SK-N-SH (cell line): ENCODE measurements around the gene PIP5KL1. TPM values are rescaled to one million over a fixed set of nuclear protein-coding genes. Genes with fewer than 3 reads are reported as not detected.
A peak's percentile ranks its signal among the peaks of the same experiment; 100 is the strongest.

ENCODE experiments used
- CTCF ChIA-PET: fragments of 300-600, 350-600 bp; formaldehyde crosslinking; extraction: SDS; loops from one replicate; lab custom pipeline; 2021; lab: Yijun Ruan, JAX
- POLR2A ChIA-PET: fragments of 350-600 bp; sonication (Branson Sonifier 250); formaldehyde crosslinking; extraction: SDS; loops from one replicate; lab custom pipeline; 2020; ENCODE audit warnings: antibody characterized with exemption, inconsistent platforms; lab: Yijun Ruan, JAX
- DNase-seq: peaks from one replicate; pipeline ENCODE4 v3.0.0; 2012
- H2AFZ ChIP-seq: fragments of 200-600 bp; sonication (generic); 2 replicates; pipeline ENCODE4 v1.8.1; 2016; ENCODE audit warnings: antibody characterized with exemption, mild to moderate bottlenecking, low read depth
- H3F3A ChIP-seq: fragments of 200-600 bp; sonication (generic); replicated peaks from 2 replicates; pipeline ENCODE3; 2016; ENCODE audit warnings: antibody characterized with exemption, mild to moderate bottlenecking; ENCODE audit not compliant: insufficient read depth
- H3K27ac ChIP-seq, 2 experiments: fragments of 200-500 bp in 1 of 2; fragments of 200-600 bp in 1 of 2; sonication (Bioruptor generic) in 1 of 2; sonication (generic), shearing (Covaris generic) in 1 of 2; 2 replicates each; pipeline versions ENCODE4 v1.5.1 to v1.6.1; 2014 to 2016; ENCODE audit warnings: low read depth in 2 of 2, inconsistent platforms in 1 of 2, low read length in 1 of 2, mild to moderate bottlenecking in 1 of 2, mixed read lengths in 1 of 2
- H3K27me3 ChIP-seq: fragments of 200-600 bp; sonication (generic), shearing (Covaris generic); 2 replicates; pipeline ENCODE4 v1.6.1; 2016; ENCODE audit warnings: mixed run types; ENCODE audit not compliant: insufficient read depth
- H3K36me3 ChIP-seq, 2 experiments: fragments of 200-500 bp in 1 of 2; fragments of 200-600 bp in 1 of 2; sonication (Bioruptor generic) in 1 of 2; sonication (generic) in 1 of 2; replicated peaks in 1 of 2; 2 replicates each; pipeline versions ENCODE3 to v1.5.1; 2014 to 2016; ENCODE audit warnings: low read length in 1 of 2, mild to moderate bottlenecking in 1 of 2; ENCODE audit not compliant: insufficient read depth in 2 of 2, control insufficient read depth in 1 of 2
- H3K4me1 ChIP-seq, 2 experiments: fragments of 200-500 bp in 1 of 2; fragments of 200-600 bp in 1 of 2; sonication (Bioruptor generic) in 1 of 2; sonication (generic), shearing (Covaris generic) in 1 of 2; 2 replicates each; pipeline versions ENCODE4 v1.5.1 to v1.6.1; 2014 to 2016; ENCODE audit warnings: low read depth in 1 of 2, low read length in 1 of 2, mixed run types in 1 of 2; ENCODE audit not compliant: insufficient read depth in 2 of 2, control insufficient read depth in 1 of 2
- H3K4me2 ChIP-seq: fragments of 200-600 bp; sonication (generic), shearing (Covaris generic); 2 replicates; pipeline ENCODE4 v1.6.1; 2017; ENCODE audit warnings: mixed run types
- H3K4me3 ChIP-seq, 2 experiments: fragments of 200-500 bp in 1 of 2; fragments of 200-600 bp in 1 of 2; sonication (Bioruptor generic) in 1 of 2; sonication (generic), shearing (Covaris generic) in 1 of 2; 2 replicates each; pipeline versions ENCODE4 v1.5.1 to v1.8.1; 2014 to 2016; ENCODE audit warnings: low read depth in 2 of 2, inconsistent platforms in 1 of 2, low read length in 1 of 2, mild to moderate bottlenecking in 1 of 2, mixed read lengths in 1 of 2, moderate library complexity in 1 of 2
- H3K79me2 ChIP-seq: fragments of 200-600 bp; sonication (generic); 2 replicates; pipeline ENCODE4 v1.8.1; 2017; ENCODE audit warnings: mild to moderate bottlenecking; ENCODE audit not compliant: insufficient read depth
- H3K9ac ChIP-seq: fragments of 200-600 bp; sonication (generic); 2 replicates; pipeline ENCODE4 v1.6.1; 2017; ENCODE audit warnings: mixed run types
- H3K9me2 ChIP-seq: fragments of 200-600 bp; sonication (generic); 2 replicates; pipeline ENCODE4 v1.6.1; 2017; ENCODE audit warnings: mixed run types
- H3K9me3 ChIP-seq: fragments of 200-600 bp; sonication (generic); 2 replicates; pipeline ENCODE4 v1.6.1; 2017; ENCODE audit warnings: mixed run types, mild to moderate bottlenecking, moderate library complexity
- H4K20me1 ChIP-seq: fragments of 200-600 bp; sonication (generic); 2 replicates; pipeline ENCODE4 v1.6.1; 2017; ENCODE audit warnings: mild to moderate bottlenecking, mixed run types; ENCODE audit not compliant: insufficient read depth
- FOXJ3 ChIP-seq: sonication (generic); formaldehyde crosslinking; IDR thresholded peaks from 2 replicates; pipeline ENCODE4 v1.5.1; 2020; ENCODE audit warnings: mild to moderate bottlenecking, missing genetic modification reagents
- GATA2 ChIP-seq: sonication (generic); formaldehyde crosslinking; IDR thresholded peaks from 2 replicates; pipeline ENCODE4 v1.5.0; 2020; ENCODE audit warnings: mild to moderate bottlenecking, missing genetic modification reagents
- NRF1 ChIP-seq: IDR thresholded peaks from 2 replicates; pipeline ENCODE4 v1.6.1; 2012; ENCODE audit warnings: low read depth, mild to moderate bottlenecking, low read length
- SMC3 ChIP-seq: IDR thresholded peaks from 2 replicates; pipeline ENCODE4 v1.6.1; 2012; ENCODE audit warnings: low read depth, low read length, improper control_type of control experiment
- YY1 ChIP-seq: IDR thresholded peaks from 2 replicates; pipeline ENCODE4 v1.4.0; 2012; ENCODE audit warnings: low read depth, mild to moderate bottlenecking
- WGBS: methylation state at CpG from one replicate; pipeline ENCODE4 v1.1.6; 2017; ENCODE audit warnings: low lambda C conversion rate; 5-methylcytosine and 5-hydroxymethylcytosine counted together
- polyA plus RNA-seq, 3 experiments: library from polyadenylated mRNA; depleted of rRNA; stranded (reverse); fragments of >200 nt; gene quantifications; 2 replicates each; pipeline ENCODE4 v1.2.3, GENCODE V29; 2012
- TF ChIP-seq, protein P1 (sequence below): IDR thresholded peaks from 2 replicates; pipeline ENCODE4 v1.4.0; 2012; ENCODE audit warnings: low read depth, borderline replicate concordance
- TF ChIP-seq, protein P2 (sequence below): fragments of 200-600 bp; sonication (generic); IDR thresholded peaks from 2 replicates; pipeline ENCODE4 v1.6.1; 2017; ENCODE audit warnings: antibody characterized with exemption, mild to moderate bottlenecking, moderate library complexity

Gene PIP5KL1
- polyA plus RNA-seq, 1 of the 3 experiments (the other 2 are of a cell fraction): 4.0 TPM

DNA sequence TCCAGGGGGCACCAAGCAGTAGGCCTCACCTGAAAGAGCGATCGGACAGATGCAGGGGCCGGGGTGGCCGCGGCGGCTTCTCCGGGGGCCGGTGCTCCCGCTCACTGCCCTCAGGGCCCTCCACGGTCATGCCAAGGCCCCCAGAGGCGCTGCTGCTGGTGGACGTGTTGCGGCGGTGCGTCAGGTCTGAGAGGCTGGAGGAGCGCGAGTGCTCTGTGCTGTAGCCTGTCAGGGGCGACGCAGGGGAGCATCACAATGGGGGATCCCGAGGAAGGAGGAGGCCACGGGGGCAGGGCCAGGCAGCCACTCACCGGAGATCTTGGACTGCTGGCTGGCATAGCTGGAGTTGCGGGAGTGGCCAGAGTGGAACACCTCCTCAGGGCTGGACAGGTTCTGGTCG is 14.8 kb upstream of the PIP5KL1 start:
- H3F3A ChIP-seq: peaks cover 3% of the 10 kb centered on the region
- no peaks in the 10 kb centered on the region for H3K9me3 ChIP-seq
- H2AFZ ChIP-seq: no peak overlapping the region
- TF ChIP-seq FOXJ3: no peak
- TF ChIP-seq, protein P1, sequence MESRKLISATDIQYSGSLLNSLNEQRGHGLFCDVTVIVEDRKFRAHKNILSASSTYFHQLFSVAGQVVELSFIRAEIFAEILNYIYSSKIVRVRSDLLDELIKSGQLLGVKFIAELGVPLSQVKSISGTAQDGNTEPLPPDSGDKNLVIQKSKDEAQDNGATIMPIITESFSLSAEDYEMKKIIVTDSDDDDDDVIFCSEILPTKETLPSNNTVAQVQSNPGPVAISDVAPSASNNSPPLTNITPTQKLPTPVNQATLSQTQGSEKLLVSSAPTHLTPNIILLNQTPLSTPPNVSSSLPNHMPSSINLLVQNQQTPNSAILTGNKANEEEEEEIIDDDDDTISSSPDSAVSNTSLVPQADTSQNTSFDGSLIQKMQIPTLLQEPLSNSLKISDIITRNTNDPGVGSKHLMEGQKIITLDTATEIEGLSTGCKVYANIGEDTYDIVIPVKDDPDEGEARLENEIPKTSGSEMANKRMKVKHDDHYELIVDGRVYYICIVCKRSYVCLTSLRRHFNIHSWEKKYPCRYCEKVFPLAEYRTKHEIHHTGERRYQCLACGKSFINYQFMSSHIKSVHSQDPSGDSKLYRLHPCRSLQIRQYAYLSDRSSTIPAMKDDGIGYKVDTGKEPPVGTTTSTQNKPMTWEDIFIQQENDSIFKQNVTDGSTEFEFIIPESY: no peak
- TF ChIP-seq SMC3: no peak
- TF ChIP-seq, protein P2, sequence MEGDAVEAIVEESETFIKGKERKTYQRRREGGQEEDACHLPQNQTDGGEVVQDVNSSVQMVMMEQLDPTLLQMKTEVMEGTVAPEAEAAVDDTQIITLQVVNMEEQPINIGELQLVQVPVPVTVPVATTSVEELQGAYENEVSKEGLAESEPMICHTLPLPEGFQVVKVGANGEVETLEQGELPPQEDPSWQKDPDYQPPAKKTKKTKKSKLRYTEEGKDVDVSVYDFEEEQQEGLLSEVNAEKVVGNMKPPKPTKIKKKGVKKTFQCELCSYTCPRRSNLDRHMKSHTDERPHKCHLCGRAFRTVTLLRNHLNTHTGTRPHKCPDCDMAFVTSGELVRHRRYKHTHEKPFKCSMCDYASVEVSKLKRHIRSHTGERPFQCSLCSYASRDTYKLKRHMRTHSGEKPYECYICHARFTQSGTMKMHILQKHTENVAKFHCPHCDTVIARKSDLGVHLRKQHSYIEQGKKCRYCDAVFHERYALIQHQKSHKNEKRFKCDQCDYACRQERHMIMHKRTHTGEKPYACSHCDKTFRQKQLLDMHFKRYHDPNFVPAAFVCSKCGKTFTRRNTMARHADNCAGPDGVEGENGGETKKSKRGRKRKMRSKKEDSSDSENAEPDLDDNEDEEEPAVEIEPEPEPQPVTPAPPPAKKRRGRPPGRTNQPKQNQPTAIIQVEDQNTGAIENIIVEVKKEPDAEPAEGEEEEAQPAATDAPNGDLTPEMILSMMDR: no peak
- no peak overlapping the region; a peak in 1 of 4 replicates for H3K27ac ChIP-seq
- H4K20me1 ChIP-seq: peaks cover 7% of the 10 kb centered on the region; the same call in 1 of the 2 replicates
- DNase-seq: no peak
- peaks cover 4 to 50% of the 10 kb centered on the region in 2 experiments for H3K36me3 ChIP-seq
- ChIA-PET POLR2A (no interaction called here), CTCF (interaction anchor here (4.2 to 10.3 kb wide), 6 partner anchors 10 to 171 kb away, joined by 32 to 219 read pairs (median 65); no protein-coding TSS in a partner anchor)
- H3K4me1 ChIP-seq: peaks cover 0 to 64% of the 10 kb centered on the region in 2 experiments; a peak in 1 of 4 replicates
- no peaks in the 10 kb centered on the region for H3K27me3 ChIP-seq
- no peak overlapping the region for H3K9ac ChIP-seq
- no peak overlapping the region for H3K4me3 ChIP-seq
- H3K4me2 ChIP-seq: no peak overlapping the region
- over 99% methylated on average over 15 of the region's 24 CpGs for WGBS
- H3K79me2 ChIP-seq: no peaks in the 10 kb centered on the region; the same call in 1 of the 2 replicates
- no peaks in the 10 kb centered on the region for H3K9me2 ChIP-seq

DNA sequence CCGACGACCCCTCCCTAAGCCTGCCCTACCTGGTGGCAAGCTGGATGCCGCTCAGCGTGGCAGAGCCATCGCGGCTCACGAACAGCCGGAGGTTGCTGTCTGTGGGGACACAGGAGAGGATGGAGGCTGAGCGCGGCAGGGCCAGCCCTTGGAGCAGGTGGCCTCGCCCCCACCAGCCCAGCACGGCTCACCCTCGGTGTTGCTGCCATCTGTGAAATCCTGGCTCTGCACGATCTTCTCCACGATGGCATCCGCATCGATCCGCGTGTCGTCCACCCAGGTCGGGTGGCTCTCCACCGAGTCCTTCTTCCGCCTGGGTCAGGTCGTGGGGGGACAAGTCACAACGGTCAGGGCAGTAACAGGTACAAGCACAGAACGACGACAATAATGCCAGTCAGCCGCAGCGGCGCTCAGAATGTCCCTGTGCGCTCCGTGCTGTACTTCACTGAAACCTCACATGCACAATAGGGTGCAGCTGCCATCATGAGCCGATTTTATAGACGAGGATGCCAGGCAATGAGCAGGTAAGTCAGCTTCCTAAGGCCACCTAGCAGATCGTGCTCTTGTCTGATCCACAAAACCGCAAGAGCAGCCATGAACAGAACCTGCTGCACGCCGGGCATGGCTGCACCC is 14.1 kb upstream of the PIP5KL1 start:
- H4K20me1 ChIP-seq: peaks cover 7% of the 10 kb centered on the region; the same call in 1 of the 2 replicates
- H3K9me3 ChIP-seq: no peaks in the 10 kb centered on the region
- no peak for DNase-seq
- peak overlapping the region in 1 of 2 experiments; percentile 62; a peak in 1 of 4 replicates for H3K27ac ChIP-seq
- H3F3A ChIP-seq: peaks cover 3% of the 10 kb centered on the region
- no peaks in the 10 kb centered on the region for H3K9me2 ChIP-seq
- POLR2A ChIA-PET: no interaction called here
- peaks cover 0 to 57% of the 10 kb centered on the region in 2 experiments; a peak in 1 of 4 replicates for H3K4me1 ChIP-seq
- no peaks in the 10 kb centered on the region; the same call in 1 of the 2 replicates for H3K79me2 ChIP-seq
- no peak overlapping the region for H3K4me3 ChIP-seq
- H3K27me3 ChIP-seq: no peaks in the 10 kb centered on the region
- CTCF ChIA-PET: interaction anchor here (0.9 to 10.3 kb wide), 26 partner anchors 10 to 179 kb away, joined by 3 to 219 read pairs (median 12); partner anchors contain the start of genes EEIG1, NAIF1, PIP5KL1 and SLC25A25
- peaks cover 4 to 52% of the 10 kb centered on the region in 2 experiments for H3K36me3 ChIP-seq
- H2AFZ ChIP-seq: no peak overlapping the region
- 94% methylated on average over 28 of the region's 38 CpGs for WGBS
- TF ChIP-seq GATA2 (CRISPR knock-in tag) (no peak), YY1 (no peak), NRF1 (no peak)
- no peak overlapping the region for H3K4me2 ChIP-seq
- no peak overlapping the region for H3K9ac ChIP-seq
